HUES6 (cell line): ENCODE data around the gene TLX3.

Source experiments
- H3K27ac ChIP-seq: 2 replicates; pipeline ENCODE4 v1.7.0; 2013; ENCODE audit warnings: low read depth, mild to moderate bottlenecking, low read length, inconsistent platforms
- H3K27me3 ChIP-seq: 2 replicates; pipeline ENCODE4 v1.6.1; 2013; ENCODE audit warnings: low read length; ENCODE audit not compliant: control insufficient read depth, insufficient read depth
- H3K36me3 ChIP-seq: 2 replicates; pipeline ENCODE4 v1.6.1; 2013; ENCODE audit warnings: low read length; ENCODE audit not compliant: control insufficient read depth, insufficient read depth
- H3K4me1 ChIP-seq: 2 replicates; pipeline ENCODE4 v1.6.1; 2013; ENCODE audit warnings: low read length; ENCODE audit not compliant: control insufficient read depth, insufficient read depth
- H3K4me3 ChIP-seq: 2 replicates; pipeline ENCODE4 v1.5.1; 2013; ENCODE audit warnings: low read depth, low read length
- H3K9ac ChIP-seq: one replicate; pipeline ENCODE4 v1.6.1; 2013; ENCODE audit warnings: mild to moderate bottlenecking, low read length
- H3K9me3 ChIP-seq: 2 replicates; pipeline ENCODE4 v1.6.1; 2013; ENCODE audit warnings: low read depth, low read length; ENCODE audit not compliant: control insufficient read depth, insufficient read depth

TLX3 gene

DNA sequence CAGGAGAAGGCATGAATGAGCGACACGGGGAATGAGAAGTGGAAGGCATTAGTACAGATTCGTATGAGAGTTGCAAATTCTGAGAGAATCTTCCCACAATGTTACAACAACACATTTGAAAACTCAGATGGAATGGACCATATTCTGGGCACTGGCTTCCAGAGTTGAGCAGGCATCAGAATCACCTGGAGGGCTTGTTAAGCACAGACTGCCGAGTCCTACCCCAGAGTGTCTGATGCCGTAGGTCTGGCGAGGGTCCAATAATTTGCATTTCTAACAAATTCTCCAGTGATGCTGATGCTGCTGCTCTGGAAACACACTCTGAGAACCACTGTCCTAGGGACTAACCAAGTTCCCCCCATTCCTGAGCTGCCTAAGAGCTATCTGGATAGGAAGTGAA is 2.9 kb upstream of the TLX3 start:
- no peaks in the 10 kb centered on the region for H3K36me3 ChIP-seq
- H3K9me3 ChIP-seq = no peaks in the 10 kb centered on the region
- no peak overlapping the region for H3K27ac ChIP-seq
- no peak overlapping the region for H3K9ac ChIP-seq
- peaks cover 97% of the 10 kb centered on the region for H3K27me3 ChIP-seq
- no peak overlapping the region for H3K4me3 ChIP-seq
- H3K4me1 ChIP-seq = peaks cover 18% of the 10 kb centered on the region

DNA sequence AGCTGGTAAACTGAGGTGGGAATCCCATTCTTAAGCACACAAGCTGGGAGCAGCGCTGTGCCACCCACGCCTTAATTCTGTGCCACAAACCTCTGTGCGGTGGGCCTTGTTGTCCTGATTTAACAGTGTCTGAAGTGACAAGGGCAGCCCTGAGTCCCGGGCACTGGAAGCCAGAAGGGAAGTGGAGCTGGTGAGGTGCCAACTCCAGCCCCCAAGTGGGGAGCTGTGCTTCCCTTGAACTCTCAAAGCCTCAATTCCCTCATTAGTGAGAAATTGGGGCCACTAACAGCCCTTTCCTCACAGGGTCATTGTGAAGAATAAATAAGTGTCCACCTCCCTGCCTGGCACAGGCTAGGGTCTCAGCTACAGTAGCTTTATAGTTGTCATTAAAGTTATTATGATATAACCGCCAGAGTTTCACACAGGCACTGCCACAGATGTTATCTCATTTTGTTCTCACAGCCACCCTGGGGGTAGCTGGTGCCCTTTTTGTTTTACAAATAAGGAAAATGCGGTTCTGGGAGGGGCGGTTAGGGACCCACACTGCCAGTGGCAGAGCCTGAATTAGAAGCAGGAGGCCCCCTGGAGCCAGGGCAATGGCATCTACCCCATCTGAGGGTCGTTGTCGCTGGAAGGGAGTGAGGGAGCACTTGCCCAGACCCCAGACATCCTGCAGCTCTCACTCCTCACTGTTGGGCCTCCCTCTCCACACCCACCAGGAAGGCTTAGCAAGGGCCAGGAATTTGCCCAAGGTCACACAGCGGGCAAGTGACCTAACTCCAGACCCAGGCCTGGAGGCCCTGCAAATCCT is 2.1 kb upstream of the TLX3 start:
- Histone ChIP-seq H3K36me3 (no peaks in the 10 kb centered on the region), H3K4me1 (peaks cover 20% of the 10 kb centered on the region), H3K27ac (no peak overlapping the region), H3K9ac (no peak overlapping the region), H3K27me3 (peaks cover 100% of the 10 kb centered on the region), H3K4me3 (no peak overlapping the region), H3K9me3 (no peaks in the 10 kb centered on the region)

DNA sequence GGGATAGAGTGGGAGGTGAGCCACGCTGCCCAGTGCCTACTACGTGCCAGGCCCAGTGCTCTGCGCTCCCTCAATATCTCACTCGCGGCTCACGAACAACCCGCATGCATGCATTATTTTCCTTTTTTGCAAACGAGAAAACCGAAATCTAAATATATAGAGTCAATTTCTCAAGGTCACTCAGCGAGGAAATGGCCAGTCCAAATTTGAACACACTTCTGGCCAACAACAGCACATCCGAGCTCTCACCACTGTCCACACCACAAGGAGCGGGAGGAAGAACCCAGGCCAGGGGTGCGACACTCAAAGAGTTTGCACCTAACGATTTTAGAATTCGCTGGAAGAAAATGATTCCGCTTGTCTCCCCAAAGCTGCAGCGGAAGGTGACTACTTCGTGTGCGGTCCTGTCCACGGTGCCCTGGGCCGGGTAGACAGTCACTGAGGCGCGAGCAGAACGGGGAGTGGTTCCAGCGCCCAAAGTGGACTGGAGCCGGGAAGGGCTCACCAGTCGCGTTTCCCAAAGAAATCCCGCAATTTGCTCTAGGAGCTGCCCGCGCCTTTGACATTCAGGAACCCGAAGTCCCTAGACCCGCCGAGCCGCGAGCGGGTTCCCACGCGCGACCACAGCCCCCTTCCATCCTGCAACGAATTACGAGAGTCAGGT is 1.1 kb upstream of the TLX3 start:
- H3K4me3 ChIP-seq = peak overlapping the region; percentile 47
- peaks cover 100% of the 10 kb centered on the region for H3K27me3 ChIP-seq
- no peak overlapping the region for H3K9ac ChIP-seq

DNA sequence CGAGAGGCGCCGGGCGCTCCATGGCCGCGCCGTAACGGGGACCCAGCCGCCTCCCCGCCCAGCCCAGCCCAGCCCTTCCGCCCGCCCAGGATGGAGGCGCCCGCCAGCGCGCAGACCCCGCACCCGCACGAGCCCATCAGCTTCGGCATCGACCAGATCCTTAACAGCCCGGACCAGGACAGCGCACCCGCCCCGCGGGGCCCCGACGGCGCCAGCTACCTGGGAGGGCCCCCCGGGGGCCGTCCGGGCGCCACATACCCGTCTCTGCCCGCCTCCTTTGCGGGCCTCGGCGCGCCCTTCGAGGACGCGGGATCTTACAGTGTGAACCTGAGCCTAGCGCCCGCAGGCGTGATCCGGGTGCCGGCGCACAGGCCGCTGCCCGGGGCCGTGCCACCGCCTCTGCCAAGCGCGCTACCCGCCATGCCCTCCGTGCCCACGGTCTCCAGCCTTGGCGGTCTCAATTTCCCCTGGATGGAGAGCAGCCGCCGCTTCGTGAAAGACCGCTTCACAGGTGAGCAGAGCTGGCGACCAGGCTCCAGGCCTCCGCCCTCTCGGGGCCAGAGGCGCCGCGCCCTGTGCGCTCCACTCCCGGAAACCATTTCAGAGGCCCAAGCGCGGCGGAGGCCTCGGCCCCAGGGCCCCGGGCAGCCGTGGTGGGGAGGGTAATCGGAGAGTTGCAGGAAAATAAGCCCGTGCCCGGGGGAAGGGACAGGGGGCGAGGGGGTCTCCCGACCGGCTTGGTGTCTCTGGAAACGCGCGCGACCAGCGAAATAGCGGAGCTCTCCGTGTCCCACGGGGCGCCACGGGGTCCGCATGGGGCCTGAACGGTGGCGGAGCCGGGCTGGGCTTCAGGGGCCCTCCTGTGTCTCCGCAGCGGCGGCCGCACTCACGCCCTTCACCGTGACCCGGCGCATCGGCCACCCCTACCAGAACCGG is 496 bp downstream of the TLX3 start:
- H3K4me3 ChIP-seq = peak overlapping the region; percentile 24

More for the DNA sequence above, 1.1 kb upstream of the TLX3 start:
- H3K4me1 ChIP-seq = peaks cover 26% of the 10 kb centered on the region
- no peaks in the 10 kb centered on the region for H3K9me3 ChIP-seq
- H3K36me3 ChIP-seq = no peaks in the 10 kb centered on the region
- H3K27ac ChIP-seq = no peak overlapping the region

DNA sequence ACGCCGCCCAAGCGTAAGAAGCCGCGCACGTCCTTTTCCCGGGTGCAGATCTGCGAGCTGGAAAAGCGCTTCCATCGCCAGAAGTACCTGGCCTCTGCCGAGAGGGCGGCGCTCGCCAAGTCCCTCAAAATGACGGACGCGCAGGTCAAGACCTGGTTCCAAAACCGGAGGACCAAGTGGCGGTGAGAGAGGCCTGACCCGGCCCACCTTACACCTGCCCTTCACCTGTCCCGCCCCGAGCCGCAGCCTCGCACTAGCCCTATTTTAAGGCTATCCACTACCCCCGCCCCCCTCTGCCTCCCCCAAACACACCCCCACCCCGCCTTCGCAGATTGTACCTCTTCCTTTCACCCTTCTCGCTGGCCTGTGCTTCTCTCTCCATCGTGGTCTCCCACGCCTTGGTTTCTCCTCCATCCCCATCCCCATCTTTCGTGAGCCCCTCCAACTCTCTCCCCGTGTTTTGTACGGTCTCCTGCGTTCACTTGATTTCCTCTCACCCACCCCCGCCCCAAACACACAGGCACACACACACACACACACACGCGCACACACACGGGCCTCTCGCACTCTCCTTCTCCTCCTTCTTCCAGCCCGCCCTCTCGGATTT is 1.3 kb downstream of the TLX3 start:
- Histone ChIP-seq H3K27me3 (peaks cover 100% of the 10 kb centered on the region), H3K27ac (no peak overlapping the region), H3K9me3 (no peaks in the 10 kb centered on the region), H3K36me3 (no peaks in the 10 kb centered on the region), H3K4me3 (peak overlapping the region; percentile 48), H3K9ac (no peak overlapping the region), H3K4me1 (peaks cover 34% of the 10 kb centered on the region)

More for the DNA sequence above, 496 bp downstream of the TLX3 start:
- H3K27ac ChIP-seq = no peak overlapping the region
- peaks cover 100% of the 10 kb centered on the region for H3K27me3 ChIP-seq
- H3K36me3 ChIP-seq = no peaks in the 10 kb centered on the region
- peaks cover 26% of the 10 kb centered on the region for H3K4me1 ChIP-seq
- H3K9ac ChIP-seq = no peak overlapping the region
- no peaks in the 10 kb centered on the region for H3K9me3 ChIP-seq

DNA sequence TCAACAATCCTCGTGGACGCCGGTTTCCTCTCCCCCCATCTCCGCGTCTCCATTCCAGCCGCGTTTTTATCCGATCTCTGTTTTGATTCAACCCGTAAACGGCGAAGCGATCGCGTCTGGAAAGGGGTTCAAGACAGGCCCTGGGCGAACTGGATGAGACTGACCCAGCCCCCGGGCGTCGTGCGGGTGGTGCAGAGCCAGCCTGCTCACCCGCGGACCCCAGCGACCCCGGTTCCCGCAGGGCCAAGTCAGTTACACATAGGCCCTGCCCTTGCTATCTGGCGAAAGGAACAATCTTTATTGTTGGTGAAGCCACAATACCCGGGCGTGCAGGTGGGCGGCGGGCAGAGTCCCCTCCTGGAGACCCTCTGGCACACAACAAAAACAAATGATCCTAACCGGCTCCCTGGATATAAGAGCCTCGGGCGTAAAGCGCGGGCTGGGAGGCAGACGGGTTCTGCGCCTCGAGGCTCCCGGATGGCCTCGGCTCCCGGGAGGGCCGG is 1.8 kb downstream of the TLX3 start:
- Histone ChIP-seq H3K27ac (no peak overlapping the region), H3K4me3 (peak overlapping the region; percentile 48), H3K36me3 (no peaks in the 10 kb centered on the region), H3K9me3 (no peaks in the 10 kb centered on the region), H3K4me1 (peaks cover 39% of the 10 kb centered on the region), H3K27me3 (peaks cover 100% of the 10 kb centered on the region), H3K9ac (no peak overlapping the region)

DNA sequence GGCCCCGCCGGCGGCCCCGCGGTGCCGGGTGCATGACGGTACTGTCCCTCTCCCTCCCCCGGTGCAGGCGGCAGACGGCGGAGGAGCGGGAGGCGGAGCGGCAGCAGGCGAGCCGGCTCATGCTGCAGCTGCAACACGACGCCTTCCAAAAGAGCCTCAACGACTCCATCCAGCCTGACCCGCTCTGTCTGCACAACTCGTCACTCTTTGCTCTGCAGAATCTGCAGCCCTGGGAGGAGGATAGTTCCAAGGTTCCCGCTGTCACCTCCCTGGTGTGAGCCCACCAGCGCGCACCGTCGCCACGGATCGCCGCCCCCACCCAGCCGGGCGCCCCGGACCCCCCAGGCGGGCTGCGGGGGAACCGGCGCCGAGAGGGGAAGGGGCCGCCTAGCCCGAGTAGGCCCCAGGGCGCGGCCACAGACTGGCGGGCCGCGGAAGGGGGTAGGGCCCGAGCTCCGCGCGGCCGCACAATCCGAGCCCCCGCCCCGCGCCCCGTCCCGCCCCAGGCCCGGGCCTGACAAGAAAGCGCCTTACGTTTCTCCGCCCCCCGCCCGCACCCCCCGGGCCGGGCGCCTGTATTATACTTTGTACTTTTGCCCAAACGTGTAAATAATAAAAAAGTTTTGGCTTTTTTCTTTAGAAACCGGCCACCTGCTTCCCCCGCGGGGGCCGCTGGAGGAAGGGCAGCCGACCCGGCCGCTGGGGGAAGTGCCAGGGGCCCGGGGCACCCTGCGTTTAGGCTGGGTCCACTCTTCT is 2.5 kb downstream of the TLX3 start:
- H3K9ac ChIP-seq = no peak overlapping the region
- H3K9me3 ChIP-seq = no peaks in the 10 kb centered on the region
- H3K36me3 ChIP-seq = no peaks in the 10 kb centered on the region
- H3K27me3 ChIP-seq = peaks cover 100% of the 10 kb centered on the region
- H3K4me3 ChIP-seq = peak overlapping the region; percentile 49
- H3K27ac ChIP-seq = no peak overlapping the region
- peaks cover 43% of the 10 kb centered on the region for H3K4me1 ChIP-seq

DNA sequence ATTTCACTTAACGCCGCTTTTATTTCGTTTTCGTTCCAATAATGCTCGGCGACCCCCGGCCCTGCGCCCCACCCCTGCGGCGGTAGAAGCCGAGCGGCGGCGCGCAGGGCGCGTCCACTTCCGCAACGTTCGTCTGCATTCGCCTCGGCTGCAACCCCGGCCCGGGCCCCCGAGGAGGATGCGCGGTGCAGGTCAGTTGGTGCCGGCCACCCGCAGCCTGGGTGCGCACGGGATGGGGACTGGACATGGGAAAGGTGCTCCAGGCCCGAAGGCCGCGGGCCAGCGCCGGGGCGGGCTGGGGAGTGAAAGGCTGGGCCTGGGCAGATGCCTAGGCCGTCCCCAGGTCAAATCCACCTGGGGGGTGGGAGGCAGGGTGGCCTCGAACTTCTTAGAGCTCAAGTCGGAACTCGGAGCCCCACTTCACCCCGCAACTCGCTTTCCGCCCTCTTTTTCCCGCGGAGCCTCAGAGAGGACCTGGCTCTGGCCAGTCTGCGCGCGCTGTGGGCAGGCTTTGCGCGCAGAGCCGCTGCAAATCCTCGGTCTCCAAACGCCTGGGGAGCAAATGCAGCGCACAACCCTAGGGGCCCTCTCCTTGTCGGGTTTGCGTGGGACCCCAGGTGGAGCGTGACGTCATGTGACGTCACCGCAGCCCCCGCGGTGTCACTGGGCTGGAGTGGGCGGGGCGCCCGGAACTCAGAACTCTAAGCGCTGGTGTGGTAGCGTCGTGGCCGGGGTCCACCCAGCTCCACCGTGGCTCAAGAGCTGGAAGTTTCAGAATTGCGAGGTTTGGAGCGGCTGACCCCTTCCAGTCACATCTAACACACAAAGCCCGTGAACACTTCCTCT is 3.3 kb downstream of the TLX3 start:
- Histone ChIP-seq H3K9ac (no peak overlapping the region), H3K4me1 (peaks cover 42% of the 10 kb centered on the region), H3K9me3 (no peaks in the 10 kb centered on the region), H3K27me3 (peaks cover 100% of the 10 kb centered on the region), H3K27ac (no peak overlapping the region), H3K4me3 (peak overlapping the region; percentile 49), H3K36me3 (no peaks in the 10 kb centered on the region)

DNA sequence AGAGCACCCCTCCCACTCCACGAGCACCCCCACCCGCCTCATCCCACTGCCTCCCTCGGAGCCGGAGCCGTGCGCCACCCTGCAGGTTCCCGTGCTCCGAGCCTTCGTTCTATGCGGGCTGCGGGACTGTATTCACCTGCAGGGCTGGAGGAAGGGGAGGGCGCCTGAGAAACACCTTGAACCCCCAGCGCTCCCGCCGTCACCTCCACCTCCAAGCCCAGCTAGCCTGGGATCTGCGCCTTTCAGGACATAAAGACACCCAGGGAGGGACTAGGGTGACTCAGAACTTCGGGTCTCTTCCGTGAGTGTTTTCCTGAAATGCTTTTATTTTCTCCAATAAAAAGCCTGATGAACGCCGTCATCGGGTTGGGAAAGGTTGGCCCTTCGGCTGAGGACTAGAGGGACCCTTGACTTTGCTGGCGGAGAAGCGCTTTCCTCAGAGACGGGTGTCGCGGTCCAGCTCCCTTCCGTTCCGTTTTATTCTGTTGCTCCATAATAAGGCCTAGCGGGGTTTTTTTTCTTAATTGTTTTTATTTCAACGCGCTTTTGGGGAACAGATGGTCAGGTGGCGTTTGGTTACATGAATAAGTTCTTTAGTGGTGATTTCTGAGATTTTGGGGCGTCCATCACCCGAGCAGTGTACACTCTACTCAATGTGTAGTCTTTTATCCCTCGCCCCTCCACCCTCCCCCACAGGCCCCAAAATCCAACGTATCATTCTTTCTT is 4.6 kb downstream of the TLX3 start:
- Histone ChIP-seq H3K9me3 (no peaks in the 10 kb centered on the region), H3K4me1 (peaks cover 38% of the 10 kb centered on the region), H3K27me3 (peaks cover 100% of the 10 kb centered on the region), H3K4me3 (no peak overlapping the region), H3K9ac (no peak overlapping the region), H3K27ac (no peak overlapping the region), H3K36me3 (no peaks in the 10 kb centered on the region)
